Fibroblast of pulmonary artery (primary cell): Measurements from ENCODE around the gene WNT16.
"Not testable (repeated sequence)": the region's sequence is repeated elsewhere in the genome, so short reads cannot be mapped to it uniquely, and the experiment has no call there.

Experiments used
- DNase-seq: peaks from one replicate; pipeline ENCODE4 v3.0.0-alpha.2; 2010; ENCODE audit warnings: low read depth
- H3K4me3 ChIP-seq: replicated peaks from 2 replicates; pipeline ENCODE4 v1.5.1; 2011; ENCODE audit warnings: low read depth, mild to moderate bottlenecking, control low read depth, low read length, moderate library complexity
- CTCF ChIP-seq: IDR thresholded peaks from 2 replicates; pipeline ENCODE4 v1.5.1; 2011; ENCODE audit warnings: mild to moderate bottlenecking, control low read depth, low read length, inconsistent platforms; ENCODE audit errors: missing control alignments

WNT16 gene

GRCh38 chr7:121306565-121306964, 22.2 kb upstream of the WNT16 start:
- no peak for TF ChIP-seq CTCF
- no peak for DNase-seq
- H3K4me3 ChIP-seq: no peak overlapping the region

GRCh38 chr7:121307021-121307574, 21.7 kb upstream of the WNT16 start:
- no peak for DNase-seq
- no peak overlapping the region for H3K4me3 ChIP-seq
- no peak for TF ChIP-seq CTCF

- no peak overlapping the region for H3K4me3 ChIP-seq
- TF ChIP-seq CTCF: no peak
- DNase-seq: no peak
Measured at GRCh38 chr7:121313220-121313792, 15.5 kb upstream of the WNT16 start.

- H3K4me3 ChIP-seq: no peak overlapping the region
- peak; percentile 69 for DNase-seq
- no peak for TF ChIP-seq CTCF
Measured at GRCh38 chr7:121313793-121314676, 14.8 kb upstream of the WNT16 start.

GRCh38 chr7:121315170-121315569, 13.6 kb upstream of the WNT16 start:
- not testable (repeated sequence) for H3K4me3 ChIP-seq, DNase-seq

GRCh38 chr7:121322460-121322859, 6.3 kb upstream of the WNT16 start:
- H3K4me3 ChIP-seq: no peak overlapping the region
- DNase-seq: no peak
- TF ChIP-seq CTCF: no peak

GRCh38 chr7:121323515-121324302, 5.1 kb upstream of the WNT16 start:
- no peak for DNase-seq
- no peak for TF ChIP-seq CTCF
- no peak overlapping the region for H3K4me3 ChIP-seq
